Measurements from ENCODE around the gene HOXB4.

The HOXB4 gene

DNA sequence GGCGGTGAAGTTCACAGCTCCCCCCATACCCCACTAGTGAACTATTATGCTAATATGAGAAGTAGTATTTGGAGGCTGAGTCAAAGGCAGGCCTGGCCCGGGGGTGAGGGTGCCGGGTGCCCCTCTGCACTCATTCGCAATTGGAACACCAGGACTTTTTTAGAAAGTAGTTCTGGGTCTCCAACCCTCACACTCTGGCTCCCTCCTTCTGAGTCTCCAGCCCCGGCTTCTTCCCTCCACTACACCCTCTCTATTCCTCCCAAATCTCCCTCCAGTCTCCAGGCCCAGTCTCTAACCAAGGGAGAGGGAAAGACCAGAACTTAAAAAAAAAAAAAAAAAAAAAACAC is 21.9 kb downstream of the HOXB4 start:
- no peak for DNase-seq

- DNase-seq: no peak
These were observed 22.6 kb downstream of the HOXB4 start for GRCh38 chr17:48555258-48556228.

GRCh38 chr17:48554412-48555257 is 23.5 kb downstream of the HOXB4 start:
- DNase-seq: no peak

DNA sequence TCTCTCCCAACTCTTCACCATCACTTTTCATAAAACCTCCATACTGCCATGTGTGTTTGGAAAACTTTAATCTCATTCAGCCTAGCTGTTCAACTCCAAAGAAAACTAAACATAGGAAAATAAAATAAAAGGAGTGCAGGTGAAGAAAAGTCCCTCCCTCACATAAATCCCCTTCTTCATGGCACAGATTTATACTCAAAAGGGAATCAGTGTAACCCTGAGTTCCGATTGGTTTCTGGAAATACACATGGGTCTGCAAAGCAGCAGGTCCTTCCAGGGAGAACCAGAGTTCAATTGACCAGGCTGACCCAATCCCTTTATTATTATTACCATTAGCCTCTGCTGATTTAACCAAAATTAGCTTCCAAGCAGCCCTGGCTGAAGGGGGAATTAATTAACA is 24.3 kb downstream of the HOXB4 start:
- no peak for DNase-seq

GRCh38 chr17:48553190-48553547 is 25.0 kb downstream of the HOXB4 start:
- DNase-seq: no peak

DNA sequence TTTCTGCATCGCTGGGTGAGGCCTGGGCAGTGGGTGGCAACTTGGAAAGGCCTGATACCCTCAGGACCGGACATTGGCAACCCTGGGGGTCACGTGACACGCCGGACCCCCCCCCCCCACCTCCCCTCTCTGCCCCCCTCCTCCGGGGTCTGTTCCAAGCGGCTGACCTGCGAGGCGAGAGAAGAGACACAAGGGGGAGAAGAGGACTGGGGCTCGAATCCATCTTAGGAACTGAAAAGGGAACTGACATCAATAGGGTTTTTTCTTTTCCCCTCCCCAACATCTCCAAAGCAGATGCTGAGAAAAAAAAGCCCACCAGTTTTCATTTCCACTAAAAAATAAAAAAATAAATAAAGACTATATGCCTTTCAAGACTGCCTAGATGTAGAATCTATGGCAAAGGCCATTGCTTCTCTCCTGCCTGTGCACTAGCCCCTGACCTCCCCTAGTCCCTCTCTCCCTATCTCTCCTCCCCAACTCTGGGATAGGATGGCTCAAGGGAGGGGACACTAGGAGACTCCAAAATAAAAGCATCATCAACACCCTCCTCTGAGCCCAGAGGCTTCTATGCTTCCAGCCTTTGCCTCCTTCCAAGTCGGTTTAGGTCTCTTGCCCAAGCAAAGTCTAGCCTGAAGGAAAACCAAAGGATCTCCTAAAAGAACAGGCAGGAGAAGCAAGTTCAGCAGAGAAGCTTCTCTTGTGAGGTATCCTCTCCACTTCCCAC is 25.5 kb downstream of the HOXB4 start:
- DNase-seq: no peak

- DNase-seq: no peak
These were observed 26.3 kb downstream of the HOXB4 start for GRCh38 chr17:48551596-48552465.

GRCh38 chr17:48551214-48551555 is 27.0 kb downstream of the HOXB4 start:
- DNase-seq: no peak

GRCh38 chr17:48550502-48551213 is 27.5 kb downstream of the HOXB4 start:
- DNase-seq: no peak

DNA sequence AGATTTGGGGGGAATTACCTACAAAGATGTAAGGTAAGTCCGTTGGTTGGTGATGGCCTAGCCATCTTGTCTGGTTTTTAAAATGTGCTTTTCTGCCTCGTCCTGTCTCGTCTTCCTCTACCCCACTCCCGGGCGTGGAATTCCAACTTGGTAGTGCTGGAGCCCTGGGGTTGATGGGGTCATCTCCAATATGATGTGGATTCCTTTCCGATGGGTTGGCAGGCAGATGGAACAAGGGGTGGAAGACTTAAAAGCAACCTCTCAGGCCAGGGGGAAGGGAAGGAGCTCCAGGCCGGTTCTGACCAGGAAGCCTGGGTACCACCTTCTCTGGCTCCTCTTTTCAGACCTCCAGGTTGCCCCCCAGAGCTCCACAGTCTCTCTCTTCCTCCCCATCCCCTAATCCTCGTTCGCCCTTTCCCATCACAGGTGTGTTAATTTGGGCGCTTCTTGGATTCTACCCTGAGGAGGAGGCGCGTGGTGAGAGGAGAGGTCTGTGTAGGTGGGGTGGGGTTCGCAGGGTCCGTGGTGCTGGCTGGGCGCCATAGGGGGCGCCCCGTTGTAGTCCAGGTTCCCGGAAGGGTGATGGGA is 28.1 kb downstream of the HOXB4 start:
- no peak for DNase-seq

DNA sequence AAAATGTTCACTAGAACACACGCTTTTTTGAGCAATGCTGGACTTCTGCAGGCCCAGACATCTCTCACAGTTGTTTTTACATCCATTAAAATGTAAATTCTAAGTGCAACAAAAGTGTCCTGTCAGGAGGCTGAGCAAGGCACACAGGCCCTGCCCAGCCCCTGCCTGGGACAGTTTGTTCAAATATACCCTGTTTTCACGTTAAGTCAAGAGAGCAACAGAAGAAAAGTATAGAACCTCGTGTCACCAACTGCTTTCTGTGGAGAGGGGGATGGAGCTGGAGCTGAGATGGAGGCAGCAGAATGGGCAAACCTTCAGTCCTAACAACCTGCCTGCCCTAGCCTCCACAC is 28.9 kb downstream of the HOXB4 start:
- DNase-seq: peak; percentile 34

- DNase-seq: peak; percentile 31
These were observed 29.4 kb downstream of the HOXB4 start for GRCh38 chr17:48548523-48549280.

- DNase-seq: no peak
These were observed 30.2 kb downstream of the HOXB4 start for GRCh38 chr17:48547808-48548522.

DNA sequence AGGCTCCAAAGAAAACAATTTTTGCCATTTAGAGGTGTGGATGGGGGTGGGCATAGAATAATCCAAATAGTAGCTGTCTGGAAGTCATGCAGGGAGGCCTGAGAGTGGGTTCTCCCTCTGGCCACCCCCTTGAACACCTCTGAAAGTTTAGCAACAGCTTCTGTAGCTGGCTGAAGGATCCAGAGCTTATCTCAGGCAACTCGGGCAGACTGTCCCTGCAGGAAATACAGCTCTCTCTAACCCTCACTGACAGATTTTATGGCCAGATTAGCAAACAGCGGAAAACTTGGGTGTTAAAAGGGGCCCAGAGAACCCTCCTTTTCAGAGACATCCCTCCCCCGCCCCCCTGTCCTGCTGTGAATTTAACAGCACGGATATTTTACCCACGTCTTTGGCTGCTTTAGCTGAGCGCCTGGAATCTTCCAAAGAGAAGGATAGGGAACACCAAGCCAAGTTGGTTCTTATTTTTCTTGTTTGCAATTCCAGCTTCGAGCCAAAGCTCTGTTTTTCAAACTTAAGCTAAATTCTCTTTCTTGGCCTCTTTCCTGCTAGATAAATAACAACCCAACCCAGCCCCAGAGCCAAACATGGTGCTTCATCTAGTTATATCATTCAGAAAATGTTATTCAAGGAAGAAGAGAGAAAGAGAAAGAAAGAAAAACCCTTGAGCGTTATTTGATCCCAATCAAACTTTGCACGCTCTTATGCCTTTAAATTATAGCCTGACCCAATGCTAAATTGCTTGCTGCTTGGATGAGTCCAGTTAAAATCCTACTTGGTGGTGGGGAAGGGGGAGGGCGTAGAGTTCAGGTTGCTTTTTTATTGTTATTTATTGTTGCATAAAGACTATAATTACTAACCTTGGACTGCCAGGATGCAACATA is 31.0 kb downstream of the HOXB4 start:
- DNase-seq: peak; percentile 57

- peak; percentile 23 for DNase-seq
These were observed 31.8 kb downstream of the HOXB4 start for GRCh38 chr17:48546137-48546923.

GRCh38 chr17:48545539-48545938 is 32.6 kb downstream of the HOXB4 start:
- no peak for DNase-seq

- DNase-seq: peak; percentile 35
These were observed 33.2 kb downstream of the HOXB4 start, which contains the start of gene HOXB2 for GRCh38 chr17:48545022-48545375. TSS of gene HOXB2 (minus strand) at chr17:48545109. CDS start at chr17:48544911, 198 bp downstream.
